B cell (primary cell): ENCODE results near the gene AGFG2. TPM values are rescaled to one million over a fixed set of nuclear protein-coding genes. Genes with fewer than 3 reads are reported as not detected.

ENCODE experiments used
- ATAC-seq: fragments of 200-7000 bp; cut with Tn5 transposase; one replicate; pipeline ENCODE4 v1.10.0; 2021; ENCODE audit warnings: low read depth, mild to moderate bottlenecking, moderate number of reproducible peaks, moderate library complexity
- CTCF ChIA-PET: fragments of 350-600 bp; sonication (Branson Sonifier 250); formaldehyde crosslinking; loops from one replicate; lab custom pipeline; 2021; ENCODE audit warnings: antibody characterized with exemption, inconsistent platforms; lab: Charles Lee
- POLR2A ChIA-PET: fragments of 350-600 bp; sonication (Branson Sonifier 250); formaldehyde crosslinking; loops from one replicate; lab custom pipeline; 2021; ENCODE audit warnings: antibody characterized with exemption; lab: Charles Lee
- DNase-seq: peaks from one replicate; pipeline ENCODE4 v3.0.0; 2013
- H2AFZ ChIP-seq: 2 replicates; pipeline ENCODE4 v1.6.1; 2012; ENCODE audit warnings: mild to moderate bottlenecking, low read depth, low read length; ENCODE audit not compliant: insufficient read depth, poor library complexity, severe bottlenecking
- H3K27ac ChIP-seq, 2 donors: 1 replicate in 1 of 2; 2 replicates in 1 of 2; pipeline ENCODE4 v1.5.1; 2012 to 2013; ENCODE audit warnings: low read length in 2 of 2, mild to moderate bottlenecking in 2 of 2, moderate library complexity in 1 of 2
- H3K27me3 ChIP-seq, 4 experiments: fragments of 200-600 bp in 1 of 4; sonication (generic) in 1 of 4; replicated peaks in 1 of 4; 1 replicate in 2 of 4; 2 replicates in 2 of 4; pipeline versions ENCODE4 v1.6.1 to v1.7.0; 2013 to 2016; ENCODE audit warnings: low read length in 3 of 4, mild to moderate bottlenecking in 2 of 4, mixed read lengths in 1 of 4, moderate library complexity in 1 of 4; ENCODE audit not compliant: insufficient read depth in 4 of 4, control insufficient read depth in 3 of 4; ENCODE audit errors: control extremely low read depth in 1 of 4
- H3K36me3 ChIP-seq, 2 experiments: replicated peaks in 1 of 2; 1 replicate in 1 of 2; 2 replicates in 1 of 2; pipeline versions ENCODE4 v1.6.1 to v1.7.1; 2013; ENCODE audit warnings: low read length in 1 of 2; ENCODE audit not compliant: insufficient read depth in 2 of 2, control insufficient read depth in 1 of 2; ENCODE audit errors: control extremely low read depth in 1 of 2, extremely low read depth in 1 of 2
- H3K4me1 ChIP-seq, 2 donors: fragments of 200-600 bp in 1 of 2; sonication (generic) in 1 of 2; 1 replicate in 1 of 2; 2 replicates in 1 of 2; pipeline versions ENCODE4 v1.5.1 to v1.6.1; 2013 to 2017; ENCODE audit warnings: low read length in 2 of 2; ENCODE audit not compliant: control insufficient read depth in 2 of 2, insufficient read depth in 2 of 2
- H3K4me2 ChIP-seq: replicated peaks from 2 replicates; pipeline ENCODE3; 2012; ENCODE audit warnings: mild to moderate bottlenecking, low read depth, low read length; ENCODE audit not compliant: poor library complexity, severe bottlenecking
- H3K4me3 ChIP-seq, 5 experiments: fragments of 200-600 bp in 1 of 5; sonication (generic) in 1 of 5; 1 replicate in 3 of 5; 2 replicates in 2 of 5; pipeline versions ENCODE4 v1.5.1 to v1.7.0; 2011 to 2016; ENCODE audit warnings: low read length in 4 of 5, mild to moderate bottlenecking in 4 of 5, low read depth in 2 of 5, control low read depth in 1 of 5, moderate library complexity in 1 of 5; ENCODE audit not compliant: insufficient read depth in 1 of 5; ENCODE audit errors: control extremely low read depth in 1 of 5, extremely low read depth in 1 of 5
- H3K79me2 ChIP-seq: fragments of 200-600 bp; sonication (generic); one replicate; pipeline ENCODE4 v1.6.0; 2016; ENCODE audit warnings: low read length; ENCODE audit not compliant: control insufficient read depth, insufficient read depth
- H3K9ac ChIP-seq: fragments of 200-600 bp; sonication (generic); 2 replicates; pipeline ENCODE4 v1.6.1; 2017; ENCODE audit warnings: mild to moderate bottlenecking, low read length, moderate library complexity
- H3K9me3 ChIP-seq, 3 donors: one replicate each; pipeline versions ENCODE4 v1.6.1 to v1.7.1; 2013; ENCODE audit warnings: low read length in 2 of 3; ENCODE audit not compliant: control insufficient read depth in 2 of 3, insufficient read depth in 1 of 3; ENCODE audit errors: control extremely low read depth in 1 of 3
- H4K20me1 ChIP-seq: 2 replicates; pipeline ENCODE4 v1.6.0; 2012; ENCODE audit warnings: mild to moderate bottlenecking, low read length; ENCODE audit not compliant: insufficient read depth, control insufficient read depth, poor library complexity, severe bottlenecking
- H3K27ac Mint-ChIP-seq: one replicate; pipeline ENCODE4 v1.8.0; 2021; ENCODE audit warnings: mixed read lengths
- H3K27me3 Mint-ChIP-seq: one replicate; pipeline ENCODE4 v1.8.0; 2021; ENCODE audit warnings: mixed read lengths
- H3K4me1 Mint-ChIP-seq: one replicate; pipeline ENCODE4 v1.8.0; 2021; ENCODE audit warnings: mixed read lengths
- H3K4me3 Mint-ChIP-seq: one replicate; pipeline ENCODE4 v1.8.0; 2021; ENCODE audit warnings: mixed read lengths
- H3K9me3 Mint-ChIP-seq: one replicate; pipeline ENCODE4 v1.8.0; 2022; ENCODE audit warnings: mixed read lengths; ENCODE audit not compliant: insufficient read depth
- EZH2 ChIP-seq: IDR thresholded peaks from 2 replicates; pipeline ENCODE4 v1.6.1; 2012; ENCODE audit warnings: borderline replicate concordance, low read depth, mild to moderate bottlenecking, moderate library complexity, low read length; ENCODE audit not compliant: insufficient read depth, poor library complexity, severe bottlenecking
- WGBS: methylation state at CpG from one replicate; pipeline ENCODE4 v1.1.5; 2013; ENCODE audit warnings: missing lambda C conversion rate; ENCODE audit not compliant: insufficient coverage; 5-methylcytosine and 5-hydroxymethylcytosine counted together
- intact Hi-C: fragments of 100-400 bp; cut with micrococcal nuclease; formaldehyde crosslinking; loops from one replicate; pipeline ENCODE4 v1.10.0; 2022
- polyA plus RNA-seq: library from polyadenylated mRNA; depleted of rRNA; stranded (reverse); fragments of >200 nt; gene quantifications from 2 replicates; pipeline ENCODE4 v1.2.3, GENCODE V29; 2012
- total RNA-seq, 2 donors: library from RNA; stranded (reverse); fragments of 120-200 nt in 1 of 2; gene quantifications; 1 replicate in 1 of 2; 2 replicates in 1 of 2; pipeline versions ENCODE4 v1.2.3 to v1.2.4, GENCODE V29; 2013 to 2022
- TF ChIP-seq, protein P1 (sequence below): fragments of 200-600 bp; IDR thresholded peaks from one replicate; pipeline ENCODE4 v1.8.0; 2022; ENCODE audit warnings: antibody characterized with exemption, mild to moderate bottlenecking

Gene AGFG2
- total and polyA plus RNA-seq, 2 donors (not counting 1 experiment from before 2014, with no cell fraction given): 11.0 TPM

- Histone ChIP-seq H3K36me3 (no peaks in the 10 kb centered on the region), H3K4me3 (peak overlapping the region; percentile 8 to 85 (median 75)), H3K27ac (no peak overlapping the region), H3K4me2 (peak overlapping the region; percentile 99), H3K9ac (peak overlapping the region; percentile 80), H3K4me1 (peaks cover 15 to 25% of the 10 kb centered on the region in 2 donors), H3K79me2 (no peaks in the 10 kb centered on the region), H2AFZ (peak overlapping the region; percentile 95), H4K20me1 (no peaks in the 10 kb centered on the region), H3K9me3 (no peaks in the 10 kb centered on the region), H3K27me3 (no peaks in the 10 kb centered on the region)
- POLR2A ChIA-PET: interaction anchor here (0.5 to 2.0 kb wide), 5 partner anchors 8 to 87 kb away, joined by 3 to 18 read pairs (median 4); partner anchors contain the start of genes FBXO24 and LRCH4
- H3K4me1 Mint-ChIP-seq: peaks cover 12% of the 10 kb centered on the region
- no peaks in the 10 kb centered on the region for H3K27me3 Mint-ChIP-seq
- CTCF ChIA-PET: interaction anchor here (0.8 to 2.1 kb wide), 8 partner anchors 13 to 100 kb away, joined by 3 to 5 read pairs (median 4); partner anchors contain the start of genes FBXO24, LRCH4 and POP7
- no peaks in the 10 kb centered on the region for H3K9me3 Mint-ChIP-seq
- 2% methylated on average over 66 of the region's 68 CpGs for WGBS
- peak overlapping the region; percentile 53 for H3K27ac Mint-ChIP-seq
- TF ChIP-seq EZH2: no peak
- TF ChIP-seq, protein P1, sequence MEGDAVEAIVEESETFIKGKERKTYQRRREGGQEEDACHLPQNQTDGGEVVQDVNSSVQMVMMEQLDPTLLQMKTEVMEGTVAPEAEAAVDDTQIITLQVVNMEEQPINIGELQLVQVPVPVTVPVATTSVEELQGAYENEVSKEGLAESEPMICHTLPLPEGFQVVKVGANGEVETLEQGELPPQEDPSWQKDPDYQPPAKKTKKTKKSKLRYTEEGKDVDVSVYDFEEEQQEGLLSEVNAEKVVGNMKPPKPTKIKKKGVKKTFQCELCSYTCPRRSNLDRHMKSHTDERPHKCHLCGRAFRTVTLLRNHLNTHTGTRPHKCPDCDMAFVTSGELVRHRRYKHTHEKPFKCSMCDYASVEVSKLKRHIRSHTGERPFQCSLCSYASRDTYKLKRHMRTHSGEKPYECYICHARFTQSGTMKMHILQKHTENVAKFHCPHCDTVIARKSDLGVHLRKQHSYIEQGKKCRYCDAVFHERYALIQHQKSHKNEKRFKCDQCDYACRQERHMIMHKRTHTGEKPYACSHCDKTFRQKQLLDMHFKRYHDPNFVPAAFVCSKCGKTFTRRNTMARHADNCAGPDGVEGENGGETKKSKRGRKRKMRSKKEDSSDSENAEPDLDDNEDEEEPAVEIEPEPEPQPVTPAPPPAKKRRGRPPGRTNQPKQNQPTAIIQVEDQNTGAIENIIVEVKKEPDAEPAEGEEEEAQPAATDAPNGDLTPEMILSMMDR: no peak
- ATAC-seq: peak; percentile 3
- intact Hi-C loops: loop anchor here (1.0 to 2.0 kb wide), 9 partner anchors 7 to 100 kb away; partner anchors contain the start of genes AGFG2, FBXO24, GNB2 and LRCH4
- DNase-seq: peak; percentile 55
- peak overlapping the region; percentile 90 for H3K4me3 Mint-ChIP-seq
Measured at GRCh38 chr7:100604976-100605911, 66.2 kb downstream of the AGFG2 start.
